ENCODE results near the gene PRKAG1.
A peak's percentile ranks its signal among the peaks of the same experiment; 100 is the strongest.

Gene PRKAG1

GRCh38 chr12:48969833-48970701 lies 48.5 kb downstream of the PRKAG1 start:
- peak in 3 of 56 donors; percentile 16 to 30 (median 20) for DNase-seq

GRCh38 chr12:48969160-48969771 lies 49.3 kb downstream of the PRKAG1 start:
- DNase-seq, result no peak

- DNase-seq, result no peak
These were observed 50.1 kb downstream of the PRKAG1 start for GRCh38 chr12:48968467-48968866.

GRCh38 chr12:48967991-48968390 lies 50.6 kb downstream of the PRKAG1 start:
- DNase-seq, result peak in 1 of 56 donors; percentile 7

- no peak for DNase-seq
These were observed 52.2 kb downstream of the PRKAG1 start for GRCh38 chr12:48966177-48966895.

- peak in 1 of 56 donors; percentile 9 for DNase-seq
These were observed 53.2 kb downstream of the PRKAG1 start for GRCh38 chr12:48965298-48965838.

- no peak for DNase-seq
These were observed 56.8 kb downstream of the PRKAG1 start for GRCh38 chr12:48961801-48962200.

- DNase-seq, result no peak
These were observed 57.2 kb downstream of the PRKAG1 start for GRCh38 chr12:48961331-48961730.

- no peak for DNase-seq
These were observed 57.7 kb downstream of the PRKAG1 start for GRCh38 chr12:48960834-48961233.

- no peak for DNase-seq
These were observed 60.6 kb downstream of the PRKAG1 start for GRCh38 chr12:48958049-48958388.

GRCh38 chr12:48957141-48958048 lies 61.2 kb downstream of the PRKAG1 start, which contains the start of gene ARF3:
TSS of gene ARF3 (minus strand) at chr12:48957487. CDS start at chr12:48941095, 16,392 bp downstream.
- DNase-seq, result peak in 55 of 56 donors; percentile 23 to 92 (median 81)

GRCh38 chr12:48956279-48957140 lies 62.1 kb downstream of the PRKAG1 start:
- peak in 52 of 56 donors; percentile 6 to 82 (median 64) for DNase-seq

- no peak for DNase-seq
These were observed 63.6 kb downstream of the PRKAG1 start for GRCh38 chr12:48954841-48955501.

- DNase-seq, result no peak
These were observed 64.5 kb downstream of the PRKAG1 start for GRCh38 chr12:48954061-48954460.

GRCh38 chr12:48952691-48953090 lies 65.9 kb downstream of the PRKAG1 start:
- no peak for DNase-seq
